D721Med (cell line): ENCODE data around the gene OR51E2.

Source experiments
- DNase-seq: peaks from one replicate; pipeline ENCODE4 v3.0.0; 2011; ENCODE audit warnings: low spot score; ENCODE audit not compliant: insufficient read length
- FAIRE-seq: peaks from 2 replicates; lab custom pipeline; 2011; peaks lifted over from hg19 to GRCh38; lab: Jason Lieb, UNC
- TF ChIP-seq, protein P1 (sequence below): IDR thresholded peaks from 2 replicates; pipeline ENCODE4 v1.5.1; 2012; ENCODE audit warnings: mild to moderate bottlenecking, control low read depth; ENCODE audit not compliant: insufficient read depth; ENCODE audit errors: missing control alignments

OR51E2 gene

DNA sequence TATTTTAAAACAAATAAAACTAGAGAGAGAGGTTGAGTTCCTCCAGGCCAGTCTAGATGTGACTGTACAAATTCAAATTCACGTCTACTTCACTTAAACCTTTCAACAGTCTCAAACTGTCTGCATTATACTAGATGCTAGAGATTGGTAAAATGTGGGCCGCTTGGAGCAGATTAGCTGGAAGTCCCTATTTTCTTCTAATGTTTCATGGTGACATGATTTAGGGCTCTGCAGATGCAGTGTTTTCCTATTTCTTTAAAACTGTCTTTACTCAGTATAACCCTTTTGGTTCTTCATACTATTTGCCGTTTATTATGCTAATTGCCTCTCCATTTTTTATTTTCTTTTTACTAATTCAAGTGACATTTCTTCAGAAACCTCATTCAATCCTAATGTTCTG is 33.5 kb downstream of the OR51E2 start:
- no peak for DNase-seq
- TF ChIP-seq, protein P1, sequence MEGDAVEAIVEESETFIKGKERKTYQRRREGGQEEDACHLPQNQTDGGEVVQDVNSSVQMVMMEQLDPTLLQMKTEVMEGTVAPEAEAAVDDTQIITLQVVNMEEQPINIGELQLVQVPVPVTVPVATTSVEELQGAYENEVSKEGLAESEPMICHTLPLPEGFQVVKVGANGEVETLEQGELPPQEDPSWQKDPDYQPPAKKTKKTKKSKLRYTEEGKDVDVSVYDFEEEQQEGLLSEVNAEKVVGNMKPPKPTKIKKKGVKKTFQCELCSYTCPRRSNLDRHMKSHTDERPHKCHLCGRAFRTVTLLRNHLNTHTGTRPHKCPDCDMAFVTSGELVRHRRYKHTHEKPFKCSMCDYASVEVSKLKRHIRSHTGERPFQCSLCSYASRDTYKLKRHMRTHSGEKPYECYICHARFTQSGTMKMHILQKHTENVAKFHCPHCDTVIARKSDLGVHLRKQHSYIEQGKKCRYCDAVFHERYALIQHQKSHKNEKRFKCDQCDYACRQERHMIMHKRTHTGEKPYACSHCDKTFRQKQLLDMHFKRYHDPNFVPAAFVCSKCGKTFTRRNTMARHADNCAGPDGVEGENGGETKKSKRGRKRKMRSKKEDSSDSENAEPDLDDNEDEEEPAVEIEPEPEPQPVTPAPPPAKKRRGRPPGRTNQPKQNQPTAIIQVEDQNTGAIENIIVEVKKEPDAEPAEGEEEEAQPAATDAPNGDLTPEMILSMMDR = no peak
- no peak for FAIRE-seq

- no peak for DNase-seq
- TF ChIP-seq, protein P1 = no peak
- no peak for FAIRE-seq
Measured at GRCh38 chr11:4662876-4663275, 34.8 kb downstream of the OR51E2 start.

DNA sequence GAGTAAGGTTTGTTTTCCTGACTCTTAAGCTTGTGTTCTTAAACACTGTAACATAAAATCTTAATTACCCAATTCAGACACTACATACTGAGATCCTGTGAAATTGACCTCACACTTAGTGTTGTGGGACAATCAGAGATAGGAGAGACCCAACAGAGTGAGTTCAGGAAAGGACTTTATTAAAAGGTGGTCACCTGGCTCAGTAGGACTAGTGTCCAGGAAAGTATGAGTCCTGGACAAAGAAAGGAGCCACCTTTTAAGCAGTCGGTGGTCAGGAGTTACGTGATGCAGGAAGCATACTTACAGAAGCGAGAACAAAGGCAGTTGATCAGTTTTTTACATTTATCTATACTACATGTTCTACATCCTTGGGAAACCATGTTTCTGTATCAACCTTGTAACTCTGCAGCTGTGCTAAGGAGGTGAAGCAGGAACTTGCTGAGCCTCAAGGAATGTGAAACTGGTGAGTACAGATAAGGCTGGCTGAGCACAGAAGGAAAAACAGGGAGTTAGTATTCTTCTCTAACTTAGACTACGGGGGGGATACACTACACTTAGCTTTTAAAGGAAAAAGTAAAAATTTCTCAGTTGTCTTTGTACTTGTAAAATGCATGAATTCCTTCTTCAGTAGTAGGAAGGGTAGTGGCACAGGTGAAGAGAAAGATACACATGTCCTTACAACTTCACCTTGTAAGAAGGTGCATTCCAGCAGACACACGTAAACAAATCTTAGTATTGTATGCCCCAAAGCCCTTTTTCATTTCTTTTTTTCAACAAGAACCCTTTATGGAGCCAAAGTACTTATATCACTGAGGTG is 38.8 kb downstream of the OR51E2 start:
- TF ChIP-seq, protein P1 = no peak
- FAIRE-seq (no peak), DNase-seq (no peak)

GRCh38 chr11:4654635-4655369 is 42.9 kb downstream of the OR51E2 start:
- FAIRE-seq (no peak), DNase-seq (no peak)
- TF ChIP-seq, protein P1 = no peak

DNA sequence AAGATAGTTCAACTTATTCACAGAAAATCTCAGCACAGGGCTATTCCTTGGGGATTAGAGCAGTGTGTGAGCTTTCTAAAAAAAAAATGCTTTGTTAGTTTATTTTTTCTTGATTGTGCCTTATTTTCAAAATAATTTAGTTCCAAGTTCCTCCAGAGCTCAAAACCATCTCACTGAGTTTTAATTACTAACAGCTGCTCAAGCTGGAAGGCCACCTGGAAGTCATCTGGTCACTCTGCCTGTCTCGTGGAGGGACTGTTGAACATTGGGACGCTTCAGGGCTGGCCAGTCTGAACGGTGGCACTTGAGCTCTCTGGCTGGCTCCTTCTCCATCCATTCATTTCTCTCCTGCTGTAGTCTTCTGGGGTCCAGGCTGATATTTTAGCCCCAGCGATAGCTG is 49.9 kb downstream of the OR51E2 start:
- TF ChIP-seq, protein P1 = no peak
- no peak for FAIRE-seq
- DNase-seq = no peak

GRCh38 chr11:4645974-4646373 is 51.7 kb downstream of the OR51E2 start:
- DNase-seq (no peak), FAIRE-seq (no peak)
- TF ChIP-seq, protein P1 = no peak
